ENCODE results near the gene RAD50.

The RAD50 gene

DNA sequence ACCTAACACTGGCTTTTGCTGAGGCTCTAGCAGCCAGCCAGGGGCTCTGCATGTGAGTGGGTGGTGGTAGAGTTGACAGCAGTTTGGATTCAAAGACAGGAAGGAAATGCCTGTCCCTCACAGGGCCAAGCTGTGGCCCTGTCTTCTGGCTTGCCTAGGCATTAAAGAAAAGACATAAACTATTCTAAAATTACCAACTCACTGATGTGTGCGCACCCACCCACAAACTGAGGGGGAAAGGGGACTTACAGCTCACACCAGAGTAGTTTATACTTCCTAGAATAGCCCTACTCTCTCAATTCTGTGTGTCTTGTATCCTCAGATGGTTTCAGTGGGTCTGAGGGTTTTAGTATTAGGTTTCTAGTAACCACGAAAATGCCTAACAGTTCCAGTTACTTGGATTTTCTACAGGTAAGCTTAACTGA, 82.9 kb downstream of the RAD50 start:
- DNase-seq: no peak

DNA sequence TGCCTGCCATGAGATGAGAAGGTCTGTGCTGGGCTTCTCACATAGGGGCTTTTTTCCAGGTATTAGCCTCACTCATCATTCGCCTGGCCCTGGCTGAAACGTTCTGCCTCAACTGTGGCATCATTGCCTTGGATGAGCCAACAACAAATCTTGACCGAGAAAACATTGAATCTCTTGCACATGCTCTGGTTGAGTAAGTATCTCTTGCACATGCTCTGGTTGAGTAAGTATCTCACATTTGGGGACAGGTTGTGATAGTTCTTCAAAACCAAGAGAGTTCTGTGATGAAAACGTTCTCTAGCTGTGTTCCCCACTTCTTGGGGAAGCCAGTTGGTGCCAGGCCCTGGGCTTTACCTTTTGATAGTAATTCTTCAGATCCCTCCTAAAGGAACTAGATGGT, 83.8 kb downstream of the RAD50 start:
- no peak for DNase-seq

GRCh38 chr5:132641241-132641723, 84.5 kb downstream of the RAD50 start:
- DNase-seq: no peak

DNA sequence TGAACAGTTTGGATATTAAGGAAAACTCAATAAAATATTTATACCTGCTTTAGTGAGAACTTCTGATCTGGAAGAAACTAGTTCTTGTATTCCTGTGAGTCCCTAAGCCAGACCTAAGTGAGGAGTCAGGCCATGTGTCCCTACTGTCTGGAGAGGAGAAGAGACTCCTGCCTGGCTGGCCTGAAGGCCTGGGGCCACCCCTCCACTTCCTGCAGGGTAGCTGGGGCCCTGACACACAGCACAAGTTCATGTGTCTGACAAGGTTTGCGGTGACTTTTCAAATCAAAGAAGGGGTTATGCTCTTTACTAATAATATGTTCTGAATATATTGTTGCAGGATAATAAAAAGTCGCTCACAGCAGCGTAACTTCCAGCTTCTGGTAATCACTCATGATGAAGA, 85.1 kb downstream of the RAD50 start:
- no peak for DNase-seq

- no peak for DNase-seq
These were observed 87.4 kb downstream of the RAD50 start for GRCh38 chr5:132644177-132644576.

GRCh38 chr5:132646583-132647266, 89.9 kb downstream of the RAD50 start:
- DNase-seq: no peak

GRCh38 chr5:132647473-132647872, 90.7 kb downstream of the RAD50 start:
- DNase-seq: no peak

DNA sequence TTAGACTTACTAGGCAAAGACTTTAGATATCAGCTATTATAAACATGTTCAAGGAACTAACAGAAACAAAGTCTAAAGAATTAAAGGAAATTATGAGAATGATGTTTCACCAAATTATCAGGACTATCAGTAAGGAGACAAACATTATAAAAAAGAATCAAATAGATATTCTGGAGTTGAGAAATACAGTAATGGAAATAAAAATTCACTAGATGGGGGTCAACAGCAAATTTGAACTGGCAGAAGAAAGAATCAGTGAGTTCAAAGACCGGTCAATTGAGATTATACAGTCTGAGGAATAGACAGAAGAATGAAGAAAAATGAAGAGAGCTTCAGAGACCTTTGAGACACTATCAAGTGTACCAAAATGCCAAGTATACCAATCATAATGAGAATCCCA, 91.6 kb downstream of the RAD50 start:
- DNase-seq: no peak

DNA sequence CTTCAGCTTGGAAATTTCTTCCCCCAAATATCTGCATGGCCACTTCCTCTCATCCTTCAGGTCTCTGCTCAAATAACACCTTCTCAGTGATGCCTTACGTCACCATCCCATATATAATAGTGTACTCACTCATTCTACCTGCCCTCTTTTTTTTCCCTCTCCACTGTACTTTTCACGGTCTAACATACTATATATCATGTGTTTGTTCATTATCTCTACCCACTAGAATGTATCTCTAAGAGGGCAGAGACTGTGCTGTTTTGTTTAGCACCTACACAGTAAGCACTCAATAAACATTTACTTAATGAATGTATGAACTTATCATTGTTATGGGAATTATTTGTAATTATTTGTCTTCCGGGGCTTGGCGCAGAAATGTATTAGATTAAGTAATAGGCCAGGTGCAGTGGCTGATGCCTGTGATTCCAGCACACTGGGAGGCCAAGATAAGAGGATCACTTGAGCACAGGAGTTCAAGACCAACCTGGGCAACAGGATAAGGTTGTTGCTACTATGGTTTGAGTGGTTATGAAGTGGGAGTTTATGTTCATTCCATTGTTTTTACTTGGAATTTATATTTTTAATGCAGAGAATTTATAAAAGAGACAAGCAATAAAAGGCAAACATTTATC, 95.2 kb downstream of the RAD50 start:
- DNase-seq: no peak

DNA sequence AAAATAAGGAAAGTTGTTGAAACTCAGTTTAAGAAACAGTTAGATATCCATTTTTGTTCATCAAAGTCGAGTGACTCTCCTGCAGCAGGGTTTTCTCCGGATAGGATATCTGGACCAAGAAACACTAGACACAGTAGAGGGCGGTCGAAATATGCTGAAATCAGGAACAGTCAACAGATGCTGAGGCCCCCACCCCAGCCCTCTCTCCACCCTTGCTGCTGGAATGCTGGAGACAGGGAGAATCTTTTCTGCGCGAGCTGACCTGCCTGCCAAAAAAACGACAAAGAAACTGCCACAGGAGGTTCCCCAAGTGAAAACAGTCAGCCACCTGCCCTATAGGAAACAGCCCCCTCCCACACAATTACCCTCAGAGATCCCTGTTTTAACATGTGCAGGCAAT, 96.9 kb downstream of the RAD50 start:
- DNase-seq: no peak

DNA sequence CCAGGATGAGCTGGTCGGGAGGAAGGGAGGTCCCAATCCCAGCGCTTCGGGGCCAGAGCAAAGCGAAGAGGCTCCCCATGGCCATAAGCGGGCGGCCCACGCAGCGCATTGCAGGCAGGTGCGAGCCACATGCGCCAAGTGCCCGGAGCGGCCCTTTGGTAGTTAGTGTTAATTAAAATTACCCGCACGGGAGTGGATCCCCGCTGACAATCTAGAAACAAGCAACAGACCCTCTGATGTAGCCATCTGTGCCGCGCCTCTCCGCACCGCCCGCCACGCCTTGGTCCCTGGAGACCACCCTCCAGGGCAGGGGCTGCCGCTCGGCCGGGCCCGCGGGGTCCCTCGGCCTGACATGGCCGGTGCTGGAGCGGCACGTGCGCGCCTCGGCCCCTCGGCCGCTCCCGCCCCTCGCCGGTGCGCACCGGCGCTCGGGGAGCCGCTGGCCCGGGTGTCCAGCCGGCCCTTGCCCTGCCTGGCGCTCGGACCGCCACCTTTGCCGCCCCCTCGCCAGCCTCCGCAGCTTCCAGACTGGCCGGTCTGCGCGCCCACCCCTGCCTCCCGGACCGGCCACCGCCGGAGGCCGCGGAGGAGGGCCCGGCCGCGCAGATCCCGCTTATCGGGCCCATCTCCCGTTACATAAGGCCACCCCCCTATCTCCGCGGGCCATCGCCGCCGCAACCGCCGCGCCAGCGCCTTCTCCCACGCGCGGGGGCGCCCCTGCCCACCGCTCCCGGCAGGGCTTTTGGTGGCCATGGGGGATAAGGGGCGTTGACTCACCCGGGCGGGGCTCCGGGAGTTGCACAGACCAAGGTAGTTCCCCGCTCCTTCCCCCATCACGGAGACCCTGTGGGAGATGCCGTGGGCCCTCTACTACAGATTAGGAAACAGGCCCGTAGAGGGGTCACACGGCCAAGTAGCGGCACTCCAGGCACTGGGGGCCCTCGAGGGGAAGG, 99.3 kb downstream of the RAD50 start:
- DNase-seq: peak in 1 of 2 experiments; percentile 3

DNA sequence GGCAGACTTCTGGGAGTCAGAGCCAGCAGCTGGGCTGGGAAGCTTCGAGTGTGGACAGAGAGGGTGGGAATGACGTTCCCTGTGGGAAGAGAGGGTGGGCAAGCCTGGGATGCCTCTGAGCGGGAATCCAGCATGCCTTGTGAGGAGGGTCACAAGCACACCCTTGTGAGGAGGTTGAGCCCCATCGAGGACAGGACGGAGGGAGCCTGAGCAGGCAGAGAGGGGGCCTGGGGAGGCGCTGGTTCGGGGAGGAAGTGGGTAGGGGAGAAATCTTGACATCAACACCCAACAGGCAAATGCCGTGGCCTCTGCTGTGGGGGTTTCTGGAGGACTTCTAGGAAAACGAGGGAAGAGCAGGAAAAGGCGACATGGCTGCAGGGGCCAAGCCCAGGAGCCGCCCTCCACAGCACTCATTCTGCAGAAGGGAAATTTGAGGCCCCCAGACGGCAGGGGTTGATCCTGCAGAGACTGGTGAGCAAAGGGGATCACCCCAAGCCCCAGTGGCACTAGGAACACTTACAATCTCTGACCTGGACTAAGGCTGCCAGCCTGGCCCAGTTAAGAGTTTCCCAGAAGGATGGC, 100.1 kb downstream of the RAD50 start:
- no peak for DNase-seq

- DNase-seq: no peak
These were observed 101.1 kb downstream of the RAD50 start, which contains the start of gene IL13 for GRCh38 chr5:132657676-132658380. IL13 (plus strand) TSS chr5:132658173; CDS start chr5:132658187, 14 bp downstream.

GRCh38 chr5:132658381-132659302, 101.9 kb downstream of the RAD50 start:
- no peak for DNase-seq

DNA sequence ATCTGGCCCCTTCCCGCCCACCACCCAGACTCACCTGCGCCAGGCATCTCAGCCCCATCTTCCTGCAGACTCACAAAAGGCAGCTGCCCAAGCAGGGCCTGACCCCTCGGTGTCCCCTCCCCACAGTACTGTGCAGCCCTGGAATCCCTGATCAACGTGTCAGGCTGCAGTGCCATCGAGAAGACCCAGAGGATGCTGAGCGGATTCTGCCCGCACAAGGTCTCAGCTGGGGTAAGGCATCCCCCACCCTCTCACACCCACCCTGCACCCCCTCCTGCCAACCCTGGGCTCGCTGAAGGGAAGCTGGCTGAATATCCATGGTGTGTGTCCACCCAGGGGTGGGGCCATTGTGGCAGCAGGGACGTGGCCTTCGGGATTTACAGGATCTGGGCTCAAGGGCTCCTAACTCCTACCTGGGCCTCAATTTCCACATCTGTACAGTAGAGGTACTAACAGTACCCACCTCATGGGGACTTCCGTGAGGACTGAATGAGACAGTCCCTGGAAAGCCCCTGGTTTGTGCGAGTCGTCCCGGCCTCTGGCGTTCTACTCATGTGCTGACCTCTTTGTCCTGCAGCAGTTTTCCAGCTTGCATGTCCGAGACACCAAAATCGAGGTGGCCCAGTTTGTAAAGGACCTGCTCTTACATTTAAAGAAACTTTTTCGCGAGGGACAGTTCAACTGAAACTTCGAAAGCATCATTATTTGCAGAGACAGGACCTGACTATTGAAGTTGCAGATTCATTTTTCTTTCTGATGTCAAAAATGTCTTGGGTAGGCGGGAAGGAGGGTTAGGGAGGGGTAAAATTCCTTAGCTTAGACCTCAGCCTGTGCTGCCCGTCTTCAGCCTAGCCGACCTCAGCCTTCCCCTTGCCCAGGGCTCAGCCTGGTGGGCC, 103.1 kb downstream of the RAD50 start:
- DNase-seq: no peak

GRCh38 chr5:132661231-132662003, 104.6 kb downstream of the RAD50 start:
- DNase-seq: no peak

DNA sequence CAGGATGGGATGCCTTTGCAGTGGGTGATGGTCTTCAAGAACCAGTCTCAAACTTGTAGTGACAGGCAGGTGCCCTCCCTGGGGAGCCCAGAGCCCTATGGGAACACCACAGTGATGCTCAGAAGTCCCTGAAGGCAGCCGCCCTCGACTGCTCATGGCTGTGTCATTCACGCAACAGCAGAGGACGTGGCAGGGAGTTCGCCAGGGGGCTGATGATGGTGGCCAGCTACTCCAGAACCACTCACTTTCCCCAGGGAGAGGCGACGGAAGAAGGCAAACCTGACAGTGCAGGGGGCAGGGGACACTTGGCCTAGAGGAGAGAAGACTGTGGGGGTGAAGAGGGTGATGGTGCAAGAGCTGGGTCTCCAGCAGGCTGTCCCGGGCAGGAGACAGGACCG, 105.2 kb downstream of the RAD50 start:
- DNase-seq: no peak

DNA sequence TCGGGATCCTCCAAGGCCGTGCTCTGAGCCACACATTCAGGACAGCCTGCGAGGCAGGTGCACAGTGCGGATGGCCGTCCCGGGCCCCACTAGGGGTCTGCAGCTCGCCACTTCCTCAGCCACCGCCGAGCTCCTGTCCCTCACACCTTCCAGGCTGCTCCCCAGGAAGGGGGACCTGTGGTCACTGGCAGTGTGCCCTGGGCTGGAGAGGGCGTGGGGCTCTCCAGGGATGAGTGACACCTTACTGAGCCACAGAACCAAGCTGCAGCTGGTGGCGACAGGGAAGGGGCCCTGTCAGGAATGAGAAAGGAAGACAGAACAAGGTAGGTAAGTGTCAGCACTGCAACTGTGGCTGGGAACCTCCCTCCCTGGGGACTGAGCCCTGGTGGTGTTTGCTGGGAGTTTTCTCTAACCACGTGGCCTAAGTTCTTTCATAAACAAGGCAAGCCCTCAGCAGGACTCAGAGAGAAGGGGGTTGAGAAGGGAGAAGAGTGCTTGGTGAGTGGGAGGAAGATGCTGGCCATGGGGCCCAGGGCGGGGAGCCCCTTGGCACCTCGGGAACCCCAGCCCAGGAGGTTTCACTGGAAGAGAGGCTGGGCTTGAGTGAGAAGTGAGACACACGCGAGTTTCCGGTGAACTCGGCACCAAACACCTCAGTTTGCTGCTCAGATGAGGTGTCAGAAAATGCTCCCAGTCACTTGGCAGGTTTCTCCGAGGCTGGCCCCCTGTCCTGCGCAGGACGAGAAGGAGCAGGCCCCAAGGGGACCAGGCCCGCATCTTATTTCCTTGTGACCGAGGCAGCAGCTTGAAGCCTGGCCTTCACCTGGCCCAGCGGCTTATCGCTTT, 106.4 kb downstream of the RAD50 start:
- no peak for DNase-seq

Measured in NCI-H1930 (cell line).